ENCODE data around the gene CYP4A22. TPM values are rescaled to one million over a fixed set of nuclear protein-coding genes. Genes with fewer than 3 reads are reported as not detected.

The CYP4A22 gene
- total and polyA plus RNA-seq, 2 of the 4 experiments (the other 2 are of a cell fraction): not detected

DNA sequence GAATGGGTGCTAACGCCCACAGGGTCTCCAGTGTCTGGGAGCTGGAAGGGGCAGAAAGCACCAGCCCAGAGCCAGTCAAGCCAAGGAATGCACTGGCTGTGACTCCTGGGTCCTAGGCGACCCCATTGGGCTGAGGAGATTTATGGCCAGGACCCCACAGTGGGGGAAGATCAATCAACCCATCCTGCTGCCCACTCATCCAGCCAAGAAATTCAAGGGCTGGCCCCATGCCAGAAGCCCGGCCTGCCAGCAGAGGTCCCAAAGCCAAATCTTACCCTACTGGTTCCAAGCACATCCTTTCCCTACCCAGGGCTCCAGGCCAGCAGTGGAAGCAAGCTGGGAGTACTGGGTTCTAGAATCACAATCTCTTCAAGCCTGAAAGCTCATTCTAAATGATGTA is 59.4 kb downstream of the CYP4A22 start:
- no peaks in the 10 kb centered on the region for H3K9me1 ChIP-seq (ENCODE audit: insufficient read depth, low read length)

More for the DNA sequence above, 59.4 kb downstream of the CYP4A22 start:
- no peak for DNase-seq
- Histone ChIP-seq H3K4me1 (ENCODE audit: control insufficient read depth, insufficient read depth, low read length) (peaks cover 2% of the 10 kb centered on the region; the same call in 1 of the 2 replicates), H3K27me3 (ENCODE audit: control insufficient read depth, insufficient read depth, low read length) (peaks cover 19% of the 10 kb centered on the region), H3K27ac (ENCODE audit: insufficient read depth, low read length) (no peak overlapping the region), H3K4me3 (ENCODE audit: insufficient read depth, low read depth, low read length) (no peak overlapping the region), H4K20me1 (ENCODE audit: insufficient read depth, low read length) (no peaks in the 10 kb centered on the region), H4K5ac (ENCODE audit: low read depth, low read length) (no peak overlapping the region), H2BK20ac (ENCODE audit: low read depth, low read length) (no peak overlapping the region), H2AK9ac (replicated peaks; ENCODE audit: low read depth, low read length, poor library complexity) (no peak overlapping the region), H4K91ac (ENCODE audit: insufficient read depth, low read depth, low read length) (no peak overlapping the region), H2AK5ac (ENCODE audit: low read depth, low read length) (no peak overlapping the region), H3K4ac (ENCODE audit: low read depth, low read length) (no peak overlapping the region), H3K23ac (ENCODE audit: low read depth, low read length) (no peak overlapping the region), H2BK5ac (ENCODE audit: low read depth, low read length, poor library complexity, severe bottlenecking) (no peak overlapping the region), H4K8ac (ENCODE audit: low read depth in 2 of 2, low read length in 2 of 2) (no peak overlapping the region), H3K79me1 (ENCODE audit: low read depth in 1 of 2, low read length in 2 of 2) (no peaks in the 10 kb centered on the region), H3K56ac (ENCODE audit: extremely low read depth, insufficient read depth, low read length) (no peak overlapping the region), H2AFZ (replicated peaks; ENCODE audit: low read length, poor library complexity) (no peak overlapping the region), H3K14ac (replicated peaks; ENCODE audit: low read depth, low read length) (no peak overlapping the region), H2BK15ac (ENCODE audit: low read depth, low read length) (no peak overlapping the region), H3K9ac (ENCODE audit: low read depth, low read length) (no peak overlapping the region), H3K4me2 (ENCODE audit: low read depth, low read length) (no peak overlapping the region), H3K18ac (ENCODE audit: low read depth, low read length) (no peak overlapping the region), H2BK120ac (ENCODE audit: low read depth, low read length) (no peak overlapping the region), H3K9me3 (ENCODE audit: control insufficient read depth, insufficient read depth, low read length) (no peaks in the 10 kb centered on the region), H3K36me3 (ENCODE audit: control insufficient read depth, insufficient read depth, low read length) (no peaks in the 10 kb centered on the region)
- in situ Hi-C loops (cut with MboI; ENCODE audit: low sequenced_read_pairs) (no loop called here), dilution Hi-C loops (cut with HindIII; ENCODE audit: low sequenced_read_pairs, unreplicated experiment) (no loop called here), intact Hi-C loops (cut with micrococcal nuclease) (no loop called here)
- no peak for ATAC-seq (ENCODE audit: low read depth)
- 33% methylated on average over 1 of the region's 3 CpGs; no CpG with 5 or more reads in 1 of the 2 experiments for WGBS, 2 experiments (ENCODE audit: extremely low coverage in 2 of 2, insufficient read length in 1 of 2)
- ChIA-PET POLR2A (ENCODE audit: unreplicated experiment) (no interaction called here), CTCF (interaction anchor here (0.6 kb wide), 1 partner anchor 20 kb away, joined by 3 read pairs; no protein-coding TSS in a partner anchor)
- BruUV-seq (replicated peaks): no TSS peak
- no peak for TF ChIP-seq RCOR1 (IDR thresholded peaks at IDR 0.05; ENCODE audit: insufficient replicate concordance, low read length)
- TF ChIP-seq, protein P1, sequence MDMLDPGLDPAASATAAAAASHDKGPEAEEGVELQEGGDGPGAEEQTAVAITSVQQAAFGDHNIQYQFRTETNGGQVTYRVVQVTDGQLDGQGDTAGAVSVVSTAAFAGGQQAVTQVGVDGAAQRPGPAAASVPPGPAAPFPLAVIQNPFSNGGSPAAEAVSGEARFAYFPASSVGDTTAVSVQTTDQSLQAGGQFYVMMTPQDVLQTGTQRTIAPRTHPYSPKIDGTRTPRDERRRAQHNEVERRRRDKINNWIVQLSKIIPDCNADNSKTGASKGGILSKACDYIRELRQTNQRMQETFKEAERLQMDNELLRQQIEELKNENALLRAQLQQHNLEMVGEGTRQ (IDR thresholded peaks at IDR 0.05; ENCODE audit: low read depth, low read length): no peak
